Peyer's patch (tissue), 4 donors: ENCODE results near the gene HTR4.

ENCODE experiments used
- POLR2A ChIP-seq, 2 donors: fragments of 450-650 bp; IDR thresholded peaks; one replicate each; pipeline ENCODE4 v1.5.1; 2017; ENCODE audit warnings: antibody characterized with exemption in 2 of 2, mild to moderate bottlenecking in 2 of 2, moderate library complexity in 2 of 2
- TF ChIP-seq, protein P1 (sequence below), 6 experiments: fragments of 450-650 bp in 4 of 6; fragments of 200-600 bp in 2 of 6; sonication (generic) in 1 of 6; IDR thresholded peaks; one replicate each; pipeline ENCODE4 v1.5.1; 2017 to 2019; ENCODE audit warnings: antibody characterized with exemption in 6 of 6, mild to moderate bottlenecking in 3 of 6, moderate library complexity in 1 of 6

DNA sequence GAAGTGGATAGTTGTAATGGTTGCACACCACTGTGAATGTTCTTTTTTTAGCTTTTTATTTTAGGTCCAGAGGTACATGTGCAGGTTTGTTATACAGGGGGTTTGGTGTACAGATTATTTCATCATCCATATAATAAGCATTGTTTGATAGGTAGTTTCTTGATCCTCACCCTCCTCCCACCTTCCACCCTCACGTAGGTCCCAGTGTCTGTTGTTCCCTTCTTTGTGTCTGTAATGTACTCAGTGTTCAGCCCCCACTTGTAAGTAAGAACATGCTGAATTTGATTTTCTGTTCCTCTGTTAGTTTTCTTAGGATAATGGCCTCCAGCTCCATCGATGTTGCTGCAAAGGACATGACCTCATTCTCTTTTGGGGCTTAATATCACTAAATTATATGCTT lies 99.7 kb downstream of the HTR4 start:
- TF ChIP-seq, protein P1, sequence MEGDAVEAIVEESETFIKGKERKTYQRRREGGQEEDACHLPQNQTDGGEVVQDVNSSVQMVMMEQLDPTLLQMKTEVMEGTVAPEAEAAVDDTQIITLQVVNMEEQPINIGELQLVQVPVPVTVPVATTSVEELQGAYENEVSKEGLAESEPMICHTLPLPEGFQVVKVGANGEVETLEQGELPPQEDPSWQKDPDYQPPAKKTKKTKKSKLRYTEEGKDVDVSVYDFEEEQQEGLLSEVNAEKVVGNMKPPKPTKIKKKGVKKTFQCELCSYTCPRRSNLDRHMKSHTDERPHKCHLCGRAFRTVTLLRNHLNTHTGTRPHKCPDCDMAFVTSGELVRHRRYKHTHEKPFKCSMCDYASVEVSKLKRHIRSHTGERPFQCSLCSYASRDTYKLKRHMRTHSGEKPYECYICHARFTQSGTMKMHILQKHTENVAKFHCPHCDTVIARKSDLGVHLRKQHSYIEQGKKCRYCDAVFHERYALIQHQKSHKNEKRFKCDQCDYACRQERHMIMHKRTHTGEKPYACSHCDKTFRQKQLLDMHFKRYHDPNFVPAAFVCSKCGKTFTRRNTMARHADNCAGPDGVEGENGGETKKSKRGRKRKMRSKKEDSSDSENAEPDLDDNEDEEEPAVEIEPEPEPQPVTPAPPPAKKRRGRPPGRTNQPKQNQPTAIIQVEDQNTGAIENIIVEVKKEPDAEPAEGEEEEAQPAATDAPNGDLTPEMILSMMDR (IDR thresholded peaks at IDR 0.05), result no peak
- TF ChIP-seq POLR2A (IDR thresholded peaks at IDR 0.05), result no peak
